Left renal cortex interstitium (tissue), 4 donors: ENCODE measurements around the gene KRT73. TPM values are rescaled to one million over a fixed set of nuclear protein-coding genes. Genes with fewer than 3 reads are reported as not detected.

ENCODE experiments used
- DNase-seq, 4 donors: peaks; one replicate each; pipeline ENCODE4 v3.0.0-alpha.2; 2013; ENCODE audit warnings: low read depth in 4 of 4, low spot score in 2 of 4, missing footprints in 1 of 4
- polyA plus RNA-seq, 4 donors: library from polyadenylated mRNA; unstranded; fragments of 120-200 nt; gene quantifications; one replicate each; pipeline ENCODE4 v1.2.1, GENCODE V29; 2013; ENCODE audit not compliant: insufficient read length in 4 of 4

The KRT73 gene
- polyA plus RNA-seq, 4 donors: 0.06 TPM; not detected in 3

- no peak for DNase-seq
These were observed 28.3 kb upstream of the KRT73 start for GRCh38 chr12:52646613-52647012.

GRCh38 chr12:52645982-52646381 is 27.6 kb upstream of the KRT73 start:
- DNase-seq: no peak

DNA sequence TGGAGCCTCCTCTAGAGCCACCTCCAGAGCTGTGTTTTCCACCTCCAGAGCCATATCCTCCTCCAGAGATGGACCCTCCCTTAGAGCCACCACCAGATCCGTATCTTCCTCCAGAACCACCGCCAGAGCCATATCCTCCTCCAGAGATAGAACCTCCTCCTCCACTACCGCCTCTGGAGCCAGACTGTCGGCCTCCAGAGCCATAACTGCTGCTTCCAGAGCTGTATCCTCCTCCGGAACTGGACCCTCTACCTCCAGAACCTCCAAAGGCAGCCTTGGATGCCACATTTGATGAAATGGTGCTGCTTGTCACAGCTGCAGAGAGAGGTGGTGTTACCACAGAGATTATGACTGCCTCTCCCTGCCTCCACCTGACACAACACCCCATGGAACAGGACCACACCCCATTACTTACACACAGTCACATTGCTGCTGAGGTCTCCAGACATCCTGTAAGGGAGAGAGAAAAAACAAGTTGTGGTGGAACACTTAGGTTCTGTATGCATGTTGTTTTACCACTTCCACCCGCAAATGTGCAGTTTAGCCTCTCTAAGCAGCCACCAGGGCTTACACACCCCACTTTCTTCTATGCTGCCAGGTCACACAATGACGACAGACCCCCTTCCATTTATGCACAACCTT is 26.9 kb upstream of the KRT73 start:
- DNase-seq: no peak

DNA sequence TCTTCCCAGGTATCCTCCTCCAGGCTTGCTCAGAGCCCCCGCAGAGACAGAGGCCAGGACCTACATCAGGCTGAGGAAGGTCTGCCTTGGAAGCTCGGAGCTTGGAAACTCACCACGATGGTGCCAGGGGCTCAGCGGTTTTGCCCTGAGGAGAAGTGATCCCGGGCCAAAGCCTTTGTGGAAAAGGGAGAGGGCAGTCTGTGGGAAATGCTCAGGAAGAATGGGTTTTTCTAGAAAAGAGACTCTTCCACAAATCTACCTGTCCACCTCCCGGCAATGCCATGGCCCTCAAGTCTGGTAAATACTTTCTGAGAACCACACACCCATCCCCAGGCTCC is 25.7 kb upstream of the KRT73 start:
- DNase-seq: no peak

DNA sequence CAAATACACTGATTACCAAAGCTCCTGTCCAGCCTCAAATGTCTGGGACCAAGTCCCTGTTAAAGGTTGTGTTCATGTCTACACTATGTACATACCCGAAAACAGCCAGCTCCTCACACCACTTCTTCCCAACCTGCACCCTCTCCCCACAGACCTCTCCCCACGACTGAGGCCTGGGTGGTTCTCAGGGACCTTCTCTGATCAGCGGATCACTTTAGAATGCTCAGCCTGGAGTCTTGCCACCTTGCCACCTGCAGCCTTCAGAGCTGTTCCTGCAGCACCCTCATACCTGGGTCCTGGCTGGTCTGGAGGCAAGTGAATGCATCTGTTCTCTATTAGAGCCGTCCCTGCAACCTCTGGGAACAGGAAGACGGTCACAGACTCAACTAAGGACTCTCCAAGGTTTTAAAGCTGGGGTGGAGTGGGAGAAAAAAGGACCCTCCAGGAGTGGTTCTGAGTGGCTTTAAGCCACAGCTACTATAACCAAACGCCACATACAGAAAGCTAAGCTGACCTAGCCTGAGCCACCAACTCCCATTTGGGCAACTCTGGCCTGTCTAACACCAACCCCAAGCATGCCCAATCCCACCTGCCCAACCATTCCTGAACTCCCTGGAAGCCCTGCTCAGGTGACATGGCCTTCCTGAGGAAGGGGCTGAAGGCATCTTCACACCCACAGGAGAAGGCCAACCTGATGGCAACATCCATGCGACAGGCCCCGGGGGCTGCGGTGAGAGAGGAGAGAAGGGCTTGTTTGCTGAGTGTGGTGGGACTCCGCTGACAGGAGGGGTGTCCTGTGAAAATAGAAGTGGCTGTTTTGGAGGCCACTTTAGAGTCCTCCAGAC is 25.1 kb upstream of the KRT73 start:
- DNase-seq: no peak

GRCh38 chr12:52641468-52641867 is 23.1 kb upstream of the KRT73 start:
- DNase-seq: no peak

GRCh38 chr12:52637299-52637698 is 18.9 kb upstream of the KRT73 start:
- no peak for DNase-seq

DNA sequence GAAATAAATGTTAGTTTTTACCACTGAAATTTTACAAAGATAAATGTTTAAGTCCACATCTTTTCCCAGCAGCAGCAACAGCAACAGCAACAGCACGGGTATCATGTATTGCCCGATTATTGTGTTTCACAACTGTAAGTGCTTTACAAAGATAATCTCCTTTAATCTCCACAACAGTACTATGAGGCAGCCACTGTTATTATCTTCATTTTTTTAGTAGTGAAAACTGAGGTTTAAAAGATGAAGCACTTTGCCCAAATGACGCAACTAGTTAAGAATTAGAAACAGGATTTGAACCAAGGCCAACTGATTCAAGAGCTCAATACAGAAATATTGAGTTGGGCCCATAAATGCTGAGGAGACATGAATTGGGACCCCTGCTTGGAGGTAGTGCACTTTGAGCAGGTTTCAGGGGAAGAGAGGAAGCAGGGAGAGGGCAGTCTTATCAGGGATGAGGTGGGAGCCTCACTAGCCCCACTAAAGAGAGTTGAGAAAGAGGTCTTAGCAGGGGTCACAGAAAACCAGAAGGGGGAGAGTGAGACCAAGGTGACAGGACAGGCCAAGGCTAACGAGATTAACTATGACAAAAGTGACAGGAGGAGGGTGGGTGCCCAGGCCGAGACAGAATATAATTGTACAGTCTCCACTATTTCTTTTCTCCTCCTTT is 18.4 kb upstream of the KRT73 start:
- DNase-seq: no peak

DNA sequence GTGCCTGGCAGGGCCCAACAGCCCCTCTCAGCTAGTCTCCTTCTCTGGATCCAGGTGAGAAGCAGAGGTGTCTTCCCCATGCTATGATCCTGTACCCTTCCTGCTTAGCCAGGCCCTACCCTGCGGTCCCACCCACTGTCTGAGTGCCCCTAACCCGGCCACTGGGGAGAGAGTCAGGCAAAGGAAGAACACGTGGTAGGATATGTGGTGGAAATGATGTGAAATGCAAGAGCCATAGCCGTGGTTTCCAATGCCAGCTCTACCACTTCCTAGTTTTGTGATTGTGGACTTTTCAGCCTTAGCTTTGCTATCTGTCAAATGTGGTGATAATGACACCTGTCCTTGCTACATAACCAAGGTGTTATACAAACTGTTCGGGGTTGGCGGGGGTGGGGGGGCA is 17.8 kb upstream of the KRT73 start:
- DNase-seq: no peak

- no peak for DNase-seq
These were observed 16.1 kb upstream of the KRT73 start for GRCh38 chr12:52634266-52635056.

GRCh38 chr12:52633383-52633782 is 15.0 kb upstream of the KRT73 start:
- DNase-seq: no peak

GRCh38 chr12:52632656-52633055 is 14.3 kb upstream of the KRT73 start:
- no peak for DNase-seq

DNA sequence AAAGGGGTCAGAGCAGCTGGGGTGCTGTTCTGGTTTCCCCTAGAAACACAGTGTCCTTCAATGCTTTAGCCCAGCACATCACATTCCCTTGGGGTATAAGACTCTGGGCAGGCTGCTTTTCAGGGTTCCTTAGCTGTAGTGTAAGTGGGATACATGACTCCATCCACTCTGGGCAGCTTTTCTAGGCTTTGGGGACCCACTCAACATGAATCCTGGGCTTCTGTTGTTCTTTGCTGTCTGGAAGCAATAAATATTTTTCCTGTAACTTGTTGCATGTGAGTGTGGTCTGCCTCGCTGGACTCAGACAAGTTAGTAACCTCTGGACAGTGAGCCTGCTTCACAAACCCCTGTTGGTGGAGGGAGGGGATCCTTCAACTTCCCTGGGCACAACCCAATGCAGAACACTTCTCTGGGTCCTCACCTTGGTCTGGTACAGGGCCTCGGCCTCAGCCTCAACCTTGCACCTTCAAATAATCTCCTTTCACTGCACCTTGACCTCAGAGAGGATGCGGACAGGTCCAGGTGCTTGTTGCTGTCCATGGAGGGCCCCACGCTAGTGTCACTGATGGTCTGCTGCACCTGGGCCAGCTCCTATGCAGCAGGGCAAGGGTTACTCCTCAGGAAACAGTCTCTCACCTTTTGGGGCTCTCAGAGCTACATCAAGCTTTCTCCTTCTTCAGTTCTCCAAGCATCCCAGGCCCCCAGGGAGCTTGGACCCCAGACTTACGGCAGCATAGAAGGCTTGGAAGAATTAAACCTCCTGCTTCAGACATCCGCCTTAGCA is 13.5 kb upstream of the KRT73 start:
- no peak for DNase-seq

DNA sequence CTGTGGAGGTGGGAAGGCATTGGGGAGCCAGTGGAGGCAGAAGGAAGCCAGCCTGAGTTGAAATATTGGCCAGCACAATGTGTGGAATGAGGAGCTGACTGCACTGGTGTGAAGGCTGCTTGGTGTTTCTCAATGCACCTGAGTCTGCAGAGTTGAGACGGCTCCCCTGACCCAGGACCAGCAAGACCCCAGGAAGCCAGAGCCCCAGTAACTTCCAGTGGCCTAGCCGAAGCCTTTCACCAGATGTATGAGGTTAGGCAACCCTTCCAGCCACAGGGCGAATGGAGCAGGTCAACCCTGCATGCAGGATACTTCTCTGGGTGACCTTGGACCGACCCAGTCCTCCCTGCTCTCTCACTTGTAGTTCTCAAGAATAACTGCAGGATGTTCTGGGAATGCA is 12.9 kb upstream of the KRT73 start:
- DNase-seq: no peak

DNA sequence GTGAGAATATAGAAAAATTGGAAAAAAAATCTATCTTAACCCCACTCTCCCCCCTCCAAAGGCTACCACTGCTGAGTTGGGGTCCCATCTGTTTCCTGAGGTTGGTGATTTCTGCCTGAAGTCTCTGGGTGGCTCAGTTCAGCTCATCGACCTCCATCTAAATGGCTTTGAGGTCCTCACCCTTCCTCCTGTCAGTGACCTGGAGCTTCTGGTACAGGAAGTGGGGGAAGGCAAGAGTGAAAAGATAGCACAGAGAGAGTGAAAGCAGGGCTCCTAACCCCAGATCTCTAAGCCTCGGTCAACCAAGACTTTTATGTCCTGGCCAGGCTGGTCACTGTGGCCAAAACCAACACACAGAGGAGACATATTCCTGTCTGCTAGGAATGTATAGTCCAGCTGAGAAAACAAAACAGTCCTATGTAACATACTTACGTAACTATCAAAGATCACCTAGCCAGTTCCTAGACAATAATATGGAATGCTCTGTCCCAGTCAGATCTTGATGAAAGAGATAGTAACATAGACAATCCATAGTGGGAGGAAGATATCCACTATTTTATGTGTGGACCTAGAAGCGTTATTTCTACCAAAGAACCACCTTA is 12.3 kb upstream of the KRT73 start:
- no peak for DNase-seq

GRCh38 chr12:52630008-52630500 is 11.7 kb upstream of the KRT73 start:
- no peak for DNase-seq

DNA sequence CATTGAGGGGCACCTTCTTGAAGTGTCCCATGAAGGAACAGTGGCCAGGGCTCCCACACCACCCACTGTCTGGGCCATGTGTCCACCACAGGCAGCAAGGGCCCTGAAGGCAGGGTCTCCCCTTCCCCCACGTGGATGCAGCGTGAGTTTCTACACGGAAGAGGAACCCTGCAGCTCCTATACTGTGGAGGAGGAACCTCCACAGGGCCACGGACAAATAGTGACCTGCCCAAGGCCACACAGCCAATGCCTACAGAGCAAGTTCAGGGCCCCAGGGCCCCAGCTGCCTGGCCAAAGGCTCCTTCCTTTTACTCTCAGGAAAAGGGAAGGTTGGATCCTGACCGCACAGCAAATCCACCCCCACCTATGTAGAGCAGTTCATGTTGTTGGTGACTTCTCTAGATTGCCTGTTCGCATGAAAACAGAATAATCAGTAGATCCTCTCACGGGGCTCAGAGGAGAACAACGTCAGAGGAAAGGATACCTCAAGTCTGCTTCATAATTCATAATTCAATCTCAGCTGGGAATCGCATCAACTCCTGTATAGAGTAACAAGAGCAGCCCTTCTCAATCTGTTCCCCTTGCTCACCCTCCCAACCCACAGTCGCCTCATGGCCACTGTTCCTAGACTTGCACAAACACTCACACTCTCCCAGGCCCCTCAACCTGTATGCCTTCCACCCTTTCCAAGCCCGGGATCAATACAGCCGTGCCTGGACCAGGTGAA is 11.1 kb upstream of the KRT73 start:
- DNase-seq: no peak

- DNase-seq: no peak
These were observed 10.5 kb upstream of the KRT73 start for GRCh38 chr12:52628841-52629240.

- DNase-seq: no peak
These were observed 9.8 kb upstream of the KRT73 start for GRCh38 chr12:52628111-52628507.
